Activated CD8-positive, alpha-beta T cell treated with anti-CD3 and anti-CD28 coated beads, Interleukin-2, amount 10 ng/mL, durations not matched to agents 7 days and 5 days (primary cell): ENCODE results near the gene LHPP. TPM values are rescaled to one million over a fixed set of nuclear protein-coding genes. Genes with fewer than 3 reads are reported as not detected.

Experiments used
- ATAC-seq: fragments of 150-1000 bp; cut with Tn5 transposase; one replicate; pipeline ENCODE4 v1.10.0; 2021; ENCODE audit warnings: moderate library complexity
- CTCF ChIA-PET: fragments of 350-600 bp; sonication (Branson Sonifier 250); formaldehyde crosslinking; loops from one replicate; lab custom pipeline; 2021; ENCODE audit warnings: antibody characterized with exemption; lab: Charles Lee
- POLR2A ChIA-PET: fragments of 350-600 bp; sonication (Branson Sonifier 250); formaldehyde crosslinking; loops from one replicate; lab custom pipeline; 2021; ENCODE audit warnings: antibody characterized with exemption; lab: Charles Lee
- DNase-seq: peaks from one replicate; pipeline ENCODE4 v3.0.0-alpha.2; 2020
- H3K27ac Mint-ChIP-seq: one replicate; pipeline ENCODE4 v1.8.0; 2021; ENCODE audit warnings: mild to moderate bottlenecking, mixed read lengths
- H3K27me3 Mint-ChIP-seq: one replicate; pipeline ENCODE4 v1.8.0; 2021; ENCODE audit warnings: low read depth, mixed read lengths
- H3K36me3 Mint-ChIP-seq: one replicate; pipeline ENCODE4 v1.8.0; 2021; ENCODE audit warnings: low read depth, mixed read lengths
- H3K4me1 Mint-ChIP-seq: one replicate; pipeline ENCODE4 v1.8.0; 2021; ENCODE audit warnings: low read depth, mixed read lengths
- H3K4me3 Mint-ChIP-seq: one replicate; pipeline ENCODE4 v1.8.0; 2021; ENCODE audit warnings: mild to moderate bottlenecking, mixed read lengths
- H3K9me3 Mint-ChIP-seq: one replicate; pipeline ENCODE4 v1.8.0; 2022; ENCODE audit warnings: mixed read lengths; ENCODE audit not compliant: insufficient read depth
- total RNA-seq, 2 experiments: library from RNA; stranded (reverse); gene quantifications; one replicate each; pipeline ENCODE4 v1.2.3, GENCODE V29; 2021

The LHPP gene
- total RNA-seq, 2 experiments from 2014 or later = 24.7 to 25.7 TPM

DNA sequence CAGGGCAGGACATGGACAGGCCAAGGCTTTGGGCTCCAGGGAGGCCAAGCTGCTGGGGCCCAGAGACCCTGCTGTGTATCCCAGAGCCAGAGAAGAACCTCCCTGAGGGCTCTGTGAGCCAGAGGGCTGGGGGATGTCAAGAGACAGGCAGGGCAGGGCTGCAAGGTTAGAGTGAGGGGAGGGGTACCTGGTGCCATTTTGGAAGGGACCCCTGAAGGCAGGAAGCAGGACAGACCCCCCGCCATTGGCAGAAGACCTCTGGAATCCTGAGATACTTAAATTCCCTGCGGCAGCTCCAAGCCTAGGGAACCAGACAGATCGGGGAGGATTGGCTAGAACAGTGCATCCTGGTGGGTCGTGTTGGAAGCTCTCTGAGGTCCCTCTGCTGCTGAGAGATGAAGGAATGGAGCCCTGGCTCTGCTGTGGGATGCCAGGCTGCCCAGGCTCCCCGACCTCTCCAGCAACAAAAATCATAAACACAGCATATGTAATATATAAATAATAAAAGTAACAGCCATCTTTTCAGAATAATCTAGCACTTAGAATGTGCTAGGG, 75.0 kb downstream of the LHPP start:
- Mint-ChIP-seq H3K27me3 (no peaks in the 10 kb centered on the region), H3K36me3 (no peaks in the 10 kb centered on the region), H3K27ac (no peak overlapping the region), H3K9me3 (no peaks in the 10 kb centered on the region), H3K4me3 (no peak overlapping the region), H3K4me1 (peaks cover 14% of the 10 kb centered on the region)
- ChIA-PET POLR2A (no interaction called here), CTCF (interaction anchor here (1.5 to 3.2 kb wide), 3 partner anchors 183 to 290 kb away, joined by 3 to 34 read pairs (median 5); no protein-coding TSS in a partner anchor)
- DNase-seq (no peak), ATAC-seq (no peak)

DNA sequence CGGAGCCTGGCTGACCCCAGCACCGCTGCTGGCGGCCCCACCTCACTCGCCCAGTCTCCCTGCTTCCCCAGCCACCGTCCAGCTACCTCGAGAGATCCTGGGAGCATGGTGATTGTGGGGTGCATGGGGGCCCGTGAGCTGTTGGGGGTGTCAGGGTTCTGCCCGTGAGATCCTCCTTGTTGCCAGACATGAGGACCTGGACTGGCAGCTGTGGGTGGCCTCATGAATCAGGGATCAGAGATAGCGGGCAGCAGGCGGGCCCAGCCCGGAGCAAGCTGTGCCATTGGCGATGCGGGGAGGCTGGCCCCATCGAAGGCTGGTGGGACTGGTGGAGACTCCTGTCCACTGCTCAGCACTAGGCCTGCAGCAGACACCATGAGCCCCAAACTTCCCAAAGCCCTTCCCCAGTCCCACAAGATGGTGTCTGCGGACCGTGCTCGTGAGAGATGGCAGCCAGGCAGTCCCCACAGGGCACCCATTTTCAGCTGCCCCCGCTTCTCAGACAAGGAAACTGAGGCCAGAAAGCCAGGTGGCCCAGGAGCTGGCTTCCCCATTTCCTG, 75.6 kb downstream of the LHPP start:
- H3K27ac Mint-ChIP-seq = no peak overlapping the region
- DNase-seq = no peak
- H3K27me3 Mint-ChIP-seq = no peaks in the 10 kb centered on the region
- no peak for ATAC-seq
- CTCF ChIA-PET = interaction anchor here (1.5 to 2.1 kb wide), 2 partner anchors 182 to 289 kb away, joined by 3 to 5 read pairs; no protein-coding TSS in a partner anchor
- POLR2A ChIA-PET = no interaction called here
- no peaks in the 10 kb centered on the region for H3K9me3 Mint-ChIP-seq
- no peak overlapping the region for H3K4me3 Mint-ChIP-seq
- H3K4me1 Mint-ChIP-seq = peaks cover 14% of the 10 kb centered on the region
- H3K36me3 Mint-ChIP-seq = no peaks in the 10 kb centered on the region

DNA sequence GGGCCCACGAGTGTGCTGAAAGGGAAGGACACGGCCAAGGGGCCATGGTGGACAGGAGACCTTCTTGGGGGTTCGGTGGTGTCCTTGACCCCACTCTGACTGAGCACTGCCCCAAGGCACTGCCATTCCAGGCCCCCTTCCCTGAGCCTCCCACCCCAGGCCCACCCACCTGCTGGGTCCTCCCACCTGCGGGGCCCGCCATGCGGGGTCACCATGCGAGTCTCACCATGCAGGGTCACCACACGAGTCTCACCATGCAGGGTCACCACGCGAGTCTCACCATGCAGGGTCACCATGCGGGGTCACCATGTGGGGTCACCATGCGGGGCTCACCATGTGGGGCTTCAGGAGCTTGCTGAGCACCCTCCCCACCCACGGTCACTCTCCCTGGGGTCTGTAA, 76.3 kb downstream of the LHPP start:
- POLR2A ChIA-PET = no interaction called here
- no peaks in the 10 kb centered on the region for H3K27me3 Mint-ChIP-seq
- H3K4me1 Mint-ChIP-seq = peaks cover 14% of the 10 kb centered on the region
- CTCF ChIA-PET = interaction anchor here (4.0 to 4.4 kb wide), 2 partner anchors 203 to 208 kb away, joined by 28 to 32 read pairs; no protein-coding TSS in a partner anchor
- no peaks in the 10 kb centered on the region for H3K36me3 Mint-ChIP-seq
- H3K4me3 Mint-ChIP-seq = no peak overlapping the region
- H3K27ac Mint-ChIP-seq = no peak overlapping the region
- ATAC-seq (no peak), DNase-seq (no peak)
- no peaks in the 10 kb centered on the region for H3K9me3 Mint-ChIP-seq

DNA sequence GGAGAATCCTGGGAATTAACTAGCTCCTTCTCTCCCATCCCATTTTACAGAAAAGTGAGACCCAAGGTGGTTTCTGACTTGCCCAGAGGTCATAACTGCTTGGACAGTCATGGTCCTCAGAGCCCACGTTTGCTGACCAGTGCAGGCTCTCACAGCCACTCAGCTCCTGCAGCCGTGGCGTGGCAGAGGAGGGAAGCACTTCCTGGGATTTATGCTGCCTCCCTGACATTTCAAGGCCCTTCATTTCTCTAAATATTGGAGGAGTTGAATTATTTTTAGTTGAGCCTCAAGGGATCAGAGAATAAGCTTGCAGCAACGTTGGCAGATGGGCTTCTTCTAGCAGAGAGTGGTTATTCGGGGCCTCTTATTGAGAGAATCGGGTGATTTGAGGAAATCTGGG, 77.1 kb downstream of the LHPP start:
- CTCF ChIA-PET = interaction anchor here (0.9 to 4.4 kb wide), 4 partner anchors 14 to 210 kb away, joined by 3 to 32 read pairs (median 16); no protein-coding TSS in a partner anchor
- POLR2A ChIA-PET = interaction anchor here (0.8 kb wide), 1 partner anchor 288 kb away, joined by 3 read pairs; no protein-coding TSS in a partner anchor
- no peaks in the 10 kb centered on the region for H3K9me3 Mint-ChIP-seq
- no peak for ATAC-seq
- no peaks in the 10 kb centered on the region for H3K27me3 Mint-ChIP-seq
- no peaks in the 10 kb centered on the region for H3K36me3 Mint-ChIP-seq
- H3K4me1 Mint-ChIP-seq = peaks cover 14% of the 10 kb centered on the region
- no peak for DNase-seq
- no peak overlapping the region for H3K4me3 Mint-ChIP-seq
- H3K27ac Mint-ChIP-seq = no peak overlapping the region

DNA sequence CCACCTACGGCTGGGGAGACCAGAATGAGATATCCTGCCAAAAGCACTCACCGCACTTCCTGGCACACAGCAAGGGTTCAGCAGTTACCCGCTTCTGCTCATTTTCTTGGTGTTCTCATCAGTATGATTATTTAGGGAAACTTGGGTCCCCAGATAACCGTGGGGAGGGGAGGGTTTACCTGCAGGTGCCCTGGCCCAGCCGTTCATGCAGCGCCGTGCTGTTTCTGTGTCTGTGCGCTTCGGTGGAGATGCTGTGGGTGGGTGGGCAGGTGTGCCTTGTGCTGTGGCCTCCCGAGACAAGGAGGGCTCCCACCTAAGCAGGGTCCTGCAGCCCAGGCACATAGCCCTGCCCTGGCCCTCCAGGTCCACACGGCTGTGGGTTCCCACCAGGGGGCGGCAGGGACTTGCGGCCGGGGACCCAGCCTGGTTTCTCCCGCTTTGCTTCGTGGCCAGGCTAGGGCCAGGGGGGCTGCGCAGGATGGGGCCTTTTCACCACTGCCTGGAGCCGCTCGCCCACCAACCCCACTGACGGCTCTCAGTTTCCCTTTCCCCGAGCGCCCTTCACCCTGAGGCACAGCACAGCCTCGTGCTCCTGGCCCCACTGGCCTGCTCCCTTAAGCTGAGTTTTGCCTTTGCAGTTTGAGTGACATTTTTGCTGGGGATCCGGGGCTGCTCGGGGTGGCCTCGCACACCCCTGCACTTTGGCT, 78.5 kb downstream of the LHPP start:
- ATAC-seq (peak; percentile 76), DNase-seq (peak; percentile 64)
- peaks cover 9% of the 10 kb centered on the region for H3K4me1 Mint-ChIP-seq
- H3K4me3 Mint-ChIP-seq = no peak overlapping the region
- no peak overlapping the region for H3K27ac Mint-ChIP-seq
- CTCF ChIA-PET = interaction anchor here (0.6 to 4.4 kb wide), 10 partner anchors 16 to 287 kb away, joined by 3 to 32 read pairs (median 4); no protein-coding TSS in a partner anchor
- no peaks in the 10 kb centered on the region for H3K27me3 Mint-ChIP-seq
- POLR2A ChIA-PET = no interaction called here
- H3K36me3 Mint-ChIP-seq = no peaks in the 10 kb centered on the region
- no peaks in the 10 kb centered on the region for H3K9me3 Mint-ChIP-seq

DNA sequence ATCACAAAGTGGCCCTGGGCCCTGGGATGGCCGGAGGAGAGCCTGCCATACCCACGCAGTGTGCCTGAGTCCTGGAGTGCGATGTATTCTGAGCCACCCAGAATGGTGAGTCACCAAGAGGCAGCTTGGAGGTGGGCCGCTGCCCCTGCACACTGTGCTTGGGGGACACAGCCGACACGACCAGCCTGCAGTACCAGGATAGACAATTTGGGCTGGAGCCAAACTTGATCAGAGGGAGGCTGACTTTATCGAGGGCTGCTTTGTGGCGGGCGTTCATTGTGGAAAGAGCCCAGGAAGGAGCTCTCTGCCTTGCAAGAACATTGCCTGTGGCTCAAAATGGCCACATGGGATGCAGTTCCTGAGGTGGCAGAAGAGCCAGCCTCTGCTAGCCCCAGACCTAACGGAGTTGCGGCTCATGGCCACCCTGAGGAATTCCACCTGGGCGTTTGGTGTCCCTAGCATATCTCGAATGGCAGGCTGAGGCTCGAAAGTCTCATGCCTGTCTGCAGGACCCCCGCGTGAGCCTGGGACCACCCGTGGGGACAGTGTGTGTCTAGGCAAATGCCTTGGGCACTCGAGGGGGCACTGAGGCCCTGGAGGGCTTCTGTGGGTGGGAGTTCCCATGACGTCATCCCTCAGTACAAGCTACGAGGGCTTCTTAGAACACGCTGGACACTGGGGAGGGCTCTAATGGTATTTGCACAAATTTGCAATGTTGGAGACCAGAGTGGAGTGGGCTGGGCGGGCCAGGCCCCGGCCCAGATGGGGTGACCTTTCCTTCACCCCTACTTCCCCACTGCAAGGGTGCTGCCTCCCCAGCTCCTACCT, 79.7 kb downstream of the LHPP start:
- H3K9me3 Mint-ChIP-seq = no peaks in the 10 kb centered on the region
- POLR2A ChIA-PET = no interaction called here
- CTCF ChIA-PET = interaction anchor here (0.7 to 4.4 kb wide), 4 partner anchors 177 to 205 kb away, joined by 3 to 32 read pairs (median 18); no protein-coding TSS in a partner anchor
- DNase-seq = no peak
- ATAC-seq = no peak
- H3K27me3 Mint-ChIP-seq = peaks cover 2% of the 10 kb centered on the region
- peaks cover 15% of the 10 kb centered on the region for H3K4me1 Mint-ChIP-seq
- H3K27ac Mint-ChIP-seq = no peak overlapping the region
- no peaks in the 10 kb centered on the region for H3K36me3 Mint-ChIP-seq
- H3K4me3 Mint-ChIP-seq = no peak overlapping the region

DNA sequence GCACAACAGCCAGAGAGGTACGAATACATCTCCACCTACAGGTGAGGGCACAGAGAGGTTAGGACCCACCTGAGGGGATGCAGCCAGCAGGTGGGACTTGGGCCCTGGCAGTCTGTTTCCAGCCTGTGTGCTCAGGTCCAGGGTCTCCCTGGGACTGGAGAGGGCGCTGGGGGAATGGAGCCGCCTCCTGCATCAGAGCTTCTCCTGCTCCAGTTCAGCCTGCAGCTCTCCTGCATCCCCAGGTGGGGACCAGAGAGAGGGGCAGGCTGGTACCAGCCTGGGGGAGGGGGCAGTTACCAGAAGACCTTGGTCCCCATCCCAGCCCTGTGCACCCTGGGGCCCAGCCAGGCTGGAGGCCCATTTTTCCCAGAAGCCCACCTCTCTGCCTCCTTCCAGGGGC, 80.7 kb downstream of the LHPP start:
- Mint-ChIP-seq H3K36me3 (no peaks in the 10 kb centered on the region), H3K9me3 (no peaks in the 10 kb centered on the region), H3K27me3 (peaks cover 2% of the 10 kb centered on the region), H3K27ac (no peak overlapping the region), H3K4me3 (no peak overlapping the region), H3K4me1 (peaks cover 15% of the 10 kb centered on the region)
- POLR2A ChIA-PET = no interaction called here
- ATAC-seq (no peak), DNase-seq (no peak)
- CTCF ChIA-PET = interaction anchor here (4.4 kb wide), 1 partner anchor 199 kb away, joined by 32 read pairs; no protein-coding TSS in a partner anchor

DNA sequence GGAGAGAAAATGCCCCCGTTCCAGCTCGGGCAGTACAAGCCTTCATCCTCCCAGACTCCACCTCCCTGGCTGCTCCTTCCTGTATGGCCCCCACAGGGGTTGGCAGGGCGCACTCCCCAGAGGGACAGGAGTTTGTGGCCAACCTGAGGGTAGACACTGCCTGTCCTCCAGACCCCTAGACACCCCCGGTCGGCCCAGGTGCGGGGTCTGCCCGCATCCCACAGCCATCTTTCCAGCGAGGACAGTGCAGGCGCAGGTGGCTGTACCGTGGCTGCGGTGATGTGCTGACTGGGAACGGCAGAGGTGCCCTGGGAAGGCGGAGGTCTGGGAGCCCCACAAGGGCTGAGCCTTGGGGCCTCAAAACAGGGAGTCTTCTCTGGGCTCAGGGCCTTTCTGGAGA, 81.5 kb downstream of the LHPP start:
- DNase-seq (no peak), ATAC-seq (no peak)
- Mint-ChIP-seq H3K27me3 (peaks cover 2% of the 10 kb centered on the region), H3K36me3 (no peaks in the 10 kb centered on the region), H3K4me3 (no peak overlapping the region), H3K4me1 (peaks cover 15% of the 10 kb centered on the region), H3K27ac (no peak overlapping the region), H3K9me3 (no peaks in the 10 kb centered on the region)
- ChIA-PET POLR2A (no interaction called here), CTCF (no interaction called here)

DNA sequence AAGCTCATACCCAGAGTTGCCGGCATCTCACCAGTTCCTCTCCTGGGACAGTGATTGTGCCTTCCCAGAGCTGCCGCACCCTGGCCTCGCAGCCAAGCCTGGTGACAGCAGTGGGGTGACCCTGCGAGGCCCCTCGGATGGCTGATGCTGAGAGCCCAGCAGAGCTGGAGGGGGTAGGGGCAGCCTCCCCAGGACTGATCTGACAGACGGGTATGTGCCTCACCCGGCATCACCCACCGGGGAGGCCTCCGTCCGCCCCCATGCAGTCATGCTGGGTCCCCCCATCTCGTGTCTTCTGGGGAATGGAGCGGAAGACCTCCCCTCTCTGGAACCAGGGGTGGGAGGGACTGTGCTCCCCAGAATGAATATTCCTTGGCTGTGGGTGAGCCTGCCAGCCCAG, 82.3 kb downstream of the LHPP start:
- DNase-seq = no peak
- H3K4me3 Mint-ChIP-seq = no peak overlapping the region
- CTCF ChIA-PET = no interaction called here

DNA sequence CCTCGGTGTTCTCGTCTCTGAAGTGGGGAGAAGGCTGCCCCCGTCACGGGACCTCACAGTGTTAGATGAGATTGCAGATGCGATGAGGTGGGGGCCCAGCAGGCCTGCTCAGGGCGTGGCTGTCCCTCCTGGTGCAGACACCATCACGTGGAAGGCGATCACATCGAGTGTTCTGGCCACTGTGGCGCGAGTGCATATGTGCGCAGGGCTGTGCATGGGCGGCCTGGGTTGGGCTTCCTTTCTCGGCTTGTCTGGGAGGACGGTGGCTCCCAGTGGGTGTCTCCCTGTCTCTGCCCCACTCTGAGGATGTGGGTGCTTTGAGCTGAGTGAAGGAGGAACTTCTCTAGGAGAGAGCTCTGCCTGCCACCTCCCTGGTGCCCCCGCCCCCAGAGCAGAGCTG, 83.1 kb downstream of the LHPP start:
- Mint-ChIP-seq H3K27me3 (peaks cover 2% of the 10 kb centered on the region), H3K4me1 (peaks cover 15% of the 10 kb centered on the region), H3K27ac (no peak overlapping the region), H3K9me3 (no peaks in the 10 kb centered on the region), H3K4me3 (no peak overlapping the region), H3K36me3 (no peaks in the 10 kb centered on the region)
- POLR2A ChIA-PET = no interaction called here
- CTCF ChIA-PET = interaction anchor here (1.2 to 1.3 kb wide), 3 partner anchors 10 to 201 kb away, joined by 4 to 5 read pairs (median 5); no protein-coding TSS in a partner anchor
- ATAC-seq (no peak), DNase-seq (no peak)

More for the DNA sequence above, 82.3 kb downstream of the LHPP start:
- H3K27me3 Mint-ChIP-seq = peaks cover 2% of the 10 kb centered on the region
- peaks cover 15% of the 10 kb centered on the region for H3K4me1 Mint-ChIP-seq
- no peaks in the 10 kb centered on the region for H3K9me3 Mint-ChIP-seq
- no peaks in the 10 kb centered on the region for H3K36me3 Mint-ChIP-seq
- POLR2A ChIA-PET = no interaction called here
- no peak for ATAC-seq
- no peak overlapping the region for H3K27ac Mint-ChIP-seq

DNA sequence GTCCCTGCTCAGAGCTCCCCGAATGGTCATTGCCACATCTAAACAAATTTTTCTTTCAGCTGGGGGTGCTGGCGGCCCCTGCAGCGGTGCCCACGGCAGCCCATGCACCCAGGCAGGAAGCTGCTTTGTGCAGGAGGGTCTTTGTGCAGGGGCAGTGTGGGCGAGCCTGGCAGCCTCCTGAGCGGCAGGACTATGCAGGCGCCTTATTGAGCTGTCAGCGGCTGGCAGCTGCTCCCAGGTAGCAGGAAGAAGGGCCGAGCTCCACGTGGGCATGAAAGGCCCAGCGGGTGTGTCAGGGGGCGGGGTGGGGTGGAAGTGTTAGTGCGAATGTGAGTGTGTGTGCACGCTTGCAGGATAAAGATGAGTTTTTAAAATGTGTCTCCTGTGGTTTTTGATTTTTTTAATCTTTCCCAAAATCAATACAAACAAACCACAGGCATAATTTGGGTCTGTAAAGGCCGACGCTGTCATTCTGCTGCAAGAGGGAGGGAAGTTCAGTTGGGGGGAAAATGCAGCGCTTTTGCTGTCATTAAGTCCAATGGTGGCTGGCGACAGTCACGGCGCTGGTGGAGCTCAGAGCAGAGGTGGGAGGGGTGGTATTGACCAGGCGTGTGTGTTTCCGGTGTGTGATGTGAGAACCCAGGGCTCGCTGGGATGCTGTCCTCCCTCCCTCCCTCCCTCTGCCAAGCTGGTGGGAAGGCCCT, 83.9 kb downstream of the LHPP start:
- ChIA-PET POLR2A (no interaction called here), CTCF (interaction anchor here (1.2 to 1.3 kb wide), 3 partner anchors 11 to 200 kb away, joined by 4 to 5 read pairs (median 5); no protein-coding TSS in a partner anchor)
- Mint-ChIP-seq H3K4me3 (no peak overlapping the region), H3K4me1 (peaks cover 9% of the 10 kb centered on the region), H3K9me3 (no peaks in the 10 kb centered on the region), H3K27ac (no peak overlapping the region), H3K36me3 (no peaks in the 10 kb centered on the region), H3K27me3 (peaks cover 2% of the 10 kb centered on the region)
- ATAC-seq (no peak), DNase-seq (no peak)
